Measurements from ENCODE around the gene XPR1. TPM values are rescaled to one million over a fixed set of nuclear protein-coding genes. Genes with fewer than 3 reads are reported as not detected.

Gene XPR1
- total RNA-seq, 2 donors from 2014 or later = 18.0 to 21.2 TPM

DNA sequence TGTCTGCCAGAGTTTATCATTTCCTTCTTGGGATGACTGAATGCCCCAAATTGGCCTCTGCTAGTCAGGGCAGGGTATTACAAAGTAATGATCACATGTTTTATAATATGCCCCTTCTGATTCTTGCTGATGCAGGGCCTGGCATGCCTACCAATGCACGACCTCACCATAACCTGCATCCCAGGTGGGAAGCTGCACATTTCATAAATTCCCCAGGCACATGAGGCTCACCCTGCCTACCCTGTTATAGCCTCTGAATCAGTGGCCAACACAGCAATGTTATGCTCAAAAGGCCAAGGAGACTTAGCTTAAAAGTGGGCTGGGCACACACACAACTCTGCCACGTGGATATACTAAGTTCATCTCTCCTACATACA lies 28.0 kb upstream of the XPR1 start:
- DNase-seq (ENCODE audit: low spot score) = no peak
- H3K27ac Mint-ChIP-seq = no peak overlapping the region
- no peak for ATAC-seq
- H3K9me3 Mint-ChIP-seq = no peaks in the 10 kb centered on the region
- H3K36me3 Mint-ChIP-seq = no peaks in the 10 kb centered on the region
- no peaks in the 10 kb centered on the region for H3K4me1 Mint-ChIP-seq (ENCODE audit: low read depth in 2 of 2)
- no peak overlapping the region for H3K4me3 Mint-ChIP-seq
- H3K27me3 Mint-ChIP-seq = peaks cover 0 to 9% of the 10 kb centered on the region in 2 donors

DNA sequence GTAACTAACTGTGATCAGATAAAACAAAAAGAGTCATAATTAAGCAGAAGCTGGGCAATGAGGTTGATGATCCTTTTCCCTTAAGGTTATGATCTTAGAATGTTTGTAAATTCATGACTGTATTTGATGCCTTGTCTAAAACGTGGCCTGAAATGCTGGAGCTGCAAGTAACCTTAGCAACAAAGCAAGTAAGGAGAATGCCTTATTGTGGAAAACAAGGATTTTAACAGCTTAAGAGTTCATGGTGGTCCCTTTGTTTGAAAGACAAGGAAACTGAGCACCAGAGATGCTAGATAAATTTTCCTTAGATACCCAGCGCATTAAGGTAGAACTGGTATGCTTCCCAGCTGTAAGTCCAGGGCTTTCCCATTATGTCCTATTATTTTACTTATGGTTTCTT lies 25.7 kb upstream of the XPR1 start:
- DNase-seq (ENCODE audit: low spot score) (no peak), ATAC-seq (no peak)
- Mint-ChIP-seq H3K27me3 (peaks cover 0 to 11% of the 10 kb centered on the region in 2 donors), H3K4me1 (ENCODE audit: low read depth in 2 of 2) (peaks cover 0 to 2% of the 10 kb centered on the region in 2 donors), H3K27ac (no peak overlapping the region), H3K36me3 (no peaks in the 10 kb centered on the region), H3K9me3 (no peaks in the 10 kb centered on the region), H3K4me3 (no peak overlapping the region)

- no peaks in the 10 kb centered on the region for H3K36me3 Mint-ChIP-seq
- H3K9me3 Mint-ChIP-seq = no peaks in the 10 kb centered on the region
- DNase-seq (ENCODE audit: low spot score) (no peak), ATAC-seq (no peak)
- H3K27ac Mint-ChIP-seq = no peak overlapping the region
- peaks cover 0 to 6% of the 10 kb centered on the region in 2 donors for H3K27me3 Mint-ChIP-seq
- no peak overlapping the region for H3K4me3 Mint-ChIP-seq
- peaks cover 0 to 5% of the 10 kb centered on the region in 2 donors for H3K4me1 Mint-ChIP-seq (ENCODE audit: low read depth in 2 of 2)
Observed at GRCh38 chr1:180609643-180610555, 21.9 kb upstream of the XPR1 start.

- no peak for ATAC-seq
Observed at GRCh38 chr1:180610556-180611015, 21.2 kb upstream of the XPR1 start.

DNA sequence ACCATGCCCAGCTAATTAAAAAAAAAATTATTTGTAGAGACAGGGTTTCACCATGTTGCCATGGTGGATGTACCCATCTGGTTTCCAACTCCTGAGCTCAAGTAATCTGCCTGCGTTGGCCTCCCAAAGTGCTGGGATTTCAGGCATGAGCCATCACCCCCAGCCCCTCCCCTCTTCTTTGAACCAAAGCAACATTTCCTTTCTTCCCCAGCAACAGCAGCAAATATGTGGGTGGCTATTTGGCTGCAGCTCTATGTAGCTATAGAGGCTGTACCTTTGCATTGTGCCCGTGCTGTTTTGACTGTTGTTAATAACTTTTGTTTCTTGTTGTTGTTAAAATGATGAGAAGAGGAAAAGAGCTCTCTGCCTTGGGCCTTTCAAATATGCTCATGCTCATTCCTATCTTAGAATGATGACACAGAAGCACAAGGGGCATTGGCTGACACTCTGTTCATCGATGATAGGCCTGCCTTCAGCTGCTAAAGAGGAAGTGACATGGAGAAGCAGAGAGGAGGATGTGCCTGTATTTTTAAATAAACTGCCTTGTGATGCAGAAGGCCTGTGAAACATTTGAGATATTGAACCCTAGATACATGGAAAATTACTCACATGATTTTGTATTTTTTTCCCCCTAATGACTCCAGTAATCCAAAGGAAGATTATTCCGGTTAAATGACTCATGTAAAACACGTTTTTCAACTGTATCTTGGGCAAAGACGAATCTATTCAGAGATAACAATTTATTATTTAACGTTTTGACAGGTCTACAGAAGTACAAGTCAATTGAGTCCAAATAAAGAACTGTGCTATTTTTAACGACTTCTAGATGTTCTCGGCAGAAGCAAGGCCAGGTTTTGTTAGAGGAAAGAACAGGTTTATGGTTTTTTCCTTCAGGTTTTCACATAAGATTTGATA lies 20.5 kb upstream of the XPR1 start:
- ATAC-seq (no peak), DNase-seq (ENCODE audit: low spot score) (no peak)
- H3K9me3 Mint-ChIP-seq = no peaks in the 10 kb centered on the region
- H3K4me1 Mint-ChIP-seq (ENCODE audit: low read depth in 2 of 2) = peaks cover 0 to 5% of the 10 kb centered on the region in 2 donors
- H3K4me3 Mint-ChIP-seq = no peak overlapping the region
- no peaks in the 10 kb centered on the region for H3K36me3 Mint-ChIP-seq
- no peak overlapping the region for H3K27ac Mint-ChIP-seq
- H3K27me3 Mint-ChIP-seq = peaks cover 0 to 3% of the 10 kb centered on the region in 2 donors

More at GRCh38 chr1:180610556-180611015, 21.2 kb upstream of the XPR1 start:
- H3K36me3 Mint-ChIP-seq = no peaks in the 10 kb centered on the region
- DNase-seq (ENCODE audit: low spot score) = no peak
- no peaks in the 10 kb centered on the region for H3K9me3 Mint-ChIP-seq
- peaks cover 0 to 6% of the 10 kb centered on the region in 2 donors for H3K27me3 Mint-ChIP-seq
- H3K27ac Mint-ChIP-seq = no peak overlapping the region
- H3K4me1 Mint-ChIP-seq (ENCODE audit: low read depth in 2 of 2) = peaks cover 0 to 5% of the 10 kb centered on the region in 2 donors
- no peak overlapping the region for H3K4me3 Mint-ChIP-seq

GRCh38 chr1:180612632-180613031 lies 19.2 kb upstream of the XPR1 start:
- Mint-ChIP-seq H3K36me3 (no peaks in the 10 kb centered on the region), H3K4me1 (ENCODE audit: low read depth in 2 of 2) (peaks cover 0 to 5% of the 10 kb centered on the region in 2 donors), H3K27ac (no peak overlapping the region), H3K27me3 (peaks cover 0 to 3% of the 10 kb centered on the region in 2 donors), H3K4me3 (no peak overlapping the region), H3K9me3 (no peaks in the 10 kb centered on the region)
- ATAC-seq (no peak), DNase-seq (ENCODE audit: low spot score) (no peak)

DNA sequence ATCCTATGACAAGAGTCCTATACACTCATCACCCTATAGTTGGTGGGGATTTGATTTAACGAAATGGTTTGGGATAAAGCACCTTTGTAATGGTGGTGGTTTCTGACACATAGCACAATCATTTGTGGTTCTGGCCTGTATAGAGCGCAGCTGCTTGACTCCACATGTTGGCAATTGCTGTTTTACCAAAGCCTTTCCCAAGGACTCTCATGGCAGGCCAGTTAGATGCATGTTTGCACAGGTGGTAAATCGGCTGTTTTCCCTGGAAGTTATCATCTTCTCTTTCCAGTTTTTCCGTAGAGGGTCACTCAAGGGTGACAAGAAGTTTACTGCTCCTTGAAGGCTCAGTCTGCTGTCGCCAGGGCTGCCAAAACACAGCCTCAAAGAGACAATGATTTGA lies 17.1 kb upstream of the XPR1 start:
- Mint-ChIP-seq H3K4me1 (ENCODE audit: low read depth in 2 of 2) (peaks cover 0 to 5% of the 10 kb centered on the region in 2 donors), H3K9me3 (no peaks in the 10 kb centered on the region), H3K4me3 (no peak overlapping the region), H3K27ac (no peak overlapping the region), H3K36me3 (no peaks in the 10 kb centered on the region), H3K27me3 (peaks cover 0 to 3% of the 10 kb centered on the region in 2 donors)
- no peak for DNase-seq (ENCODE audit: low spot score)
- ATAC-seq = no peak

DNA sequence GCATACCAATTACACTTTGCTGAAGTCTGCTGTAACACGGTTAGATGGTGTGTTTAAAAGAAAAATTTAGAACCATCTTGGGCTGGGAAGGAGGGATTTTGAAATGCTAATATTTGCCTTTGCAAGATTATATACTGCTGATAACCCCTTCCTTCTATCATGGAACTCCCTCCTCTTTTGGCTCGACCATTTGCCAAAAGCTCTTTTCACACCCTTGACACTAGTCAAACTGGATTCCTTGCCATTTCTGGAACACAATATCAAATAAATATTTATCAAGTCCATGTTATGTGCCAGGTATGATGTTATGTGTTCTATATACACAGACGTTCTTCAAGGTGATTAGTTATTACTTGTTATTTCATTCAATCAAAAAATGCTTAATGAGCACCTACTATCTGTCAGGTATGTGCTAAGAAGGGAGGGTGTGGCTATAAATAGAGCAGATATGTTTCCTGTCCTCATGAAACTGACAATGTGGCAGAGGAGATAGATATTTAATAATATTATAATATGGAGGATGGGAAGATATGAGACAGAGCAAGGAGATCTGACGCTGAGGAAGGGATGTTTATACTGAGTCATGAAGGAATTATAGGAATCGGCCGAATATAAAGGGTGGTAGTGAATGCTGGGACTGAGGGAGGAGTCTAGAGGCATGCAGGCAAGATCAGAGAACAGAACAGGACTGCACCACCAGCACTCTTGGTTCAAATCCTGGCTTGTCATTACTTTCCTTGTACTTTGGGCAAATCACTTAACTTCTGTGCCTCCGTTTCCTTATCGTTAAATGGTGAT lies 16.1 kb upstream of the XPR1 start:
- H3K36me3 Mint-ChIP-seq = no peaks in the 10 kb centered on the region
- no peak overlapping the region for H3K4me3 Mint-ChIP-seq
- peaks cover 0 to 5% of the 10 kb centered on the region in 2 donors for H3K4me1 Mint-ChIP-seq (ENCODE audit: low read depth in 2 of 2)
- ATAC-seq (no peak), DNase-seq (ENCODE audit: low spot score) (no peak)
- H3K27ac Mint-ChIP-seq = no peak overlapping the region
- peaks cover 0 to 3% of the 10 kb centered on the region in 2 donors for H3K27me3 Mint-ChIP-seq
- no peaks in the 10 kb centered on the region for H3K9me3 Mint-ChIP-seq

GRCh38 chr1:180616439-180616838 lies 15.4 kb upstream of the XPR1 start:
- Mint-ChIP-seq H3K9me3 (no peaks in the 10 kb centered on the region), H3K4me3 (no peak overlapping the region), H3K27me3 (no peaks in the 10 kb centered on the region), H3K27ac (no peak overlapping the region), H3K4me1 (ENCODE audit: low read depth in 2 of 2) (peaks cover 0 to under 1% of the 10 kb centered on the region in 2 donors), H3K36me3 (no peaks in the 10 kb centered on the region)
- DNase-seq (ENCODE audit: low spot score) (no peak), ATAC-seq (no peak)

- no peaks in the 10 kb centered on the region for H3K36me3 Mint-ChIP-seq
Observed at GRCh38 chr1:180617774-180618395, 13.9 kb upstream of the XPR1 start.

DNA sequence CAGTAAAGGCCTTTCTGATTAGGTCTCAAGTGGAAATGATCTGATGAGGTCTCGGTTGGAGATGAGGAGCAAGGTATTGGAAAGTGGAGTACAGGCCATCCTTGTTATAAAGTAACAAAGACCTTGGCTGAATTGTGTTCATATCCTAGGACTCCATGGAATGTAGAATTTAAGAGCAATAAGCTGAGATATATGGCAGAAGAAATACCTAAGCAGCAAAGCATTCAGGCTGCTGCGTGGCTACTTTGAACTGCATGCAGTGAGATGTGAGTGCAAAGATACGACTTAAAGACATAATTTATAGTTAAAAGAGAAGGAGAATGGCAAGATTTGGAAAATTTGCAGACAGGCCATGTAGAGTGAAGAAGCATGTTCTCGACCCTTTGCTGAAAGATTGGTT lies 11.2 kb upstream of the XPR1 start:
- no peak for DNase-seq (ENCODE audit: low spot score)
- Mint-ChIP-seq H3K36me3 (no peaks in the 10 kb centered on the region), H3K27ac (no peak overlapping the region), H3K27me3 (peaks cover 10 to 13% of the 10 kb centered on the region in 2 donors), H3K9me3 (no peaks in the 10 kb centered on the region), H3K4me3 (no peak overlapping the region), H3K4me1 (ENCODE audit: low read depth in 2 of 2) (no peaks in the 10 kb centered on the region)
- no peak for ATAC-seq

More at GRCh38 chr1:180617774-180618395, 13.9 kb upstream of the XPR1 start:
- H3K27me3 Mint-ChIP-seq = peaks cover 0 to 5% of the 10 kb centered on the region in 2 donors
- H3K27ac Mint-ChIP-seq = no peak overlapping the region
- no peaks in the 10 kb centered on the region for H3K9me3 Mint-ChIP-seq
- DNase-seq (ENCODE audit: low spot score) (no peak), ATAC-seq (no peak)
- H3K4me1 Mint-ChIP-seq (ENCODE audit: low read depth in 2 of 2) = no peaks in the 10 kb centered on the region
- no peak overlapping the region for H3K4me3 Mint-ChIP-seq

GRCh38 chr1:180622658-180623508 lies 8.9 kb upstream of the XPR1 start:
- H3K36me3 Mint-ChIP-seq = no peaks in the 10 kb centered on the region
- ATAC-seq = no peak
- DNase-seq (ENCODE audit: low spot score) = no peak

More at GRCh38 chr1:180622658-180623508, 8.9 kb upstream of the XPR1 start:
- peaks cover 26 to 30% of the 10 kb centered on the region in 2 donors for H3K27me3 Mint-ChIP-seq
- no peaks in the 10 kb centered on the region for H3K4me1 Mint-ChIP-seq (ENCODE audit: low read depth in 2 of 2)
- H3K9me3 Mint-ChIP-seq = no peaks in the 10 kb centered on the region
- H3K4me3 Mint-ChIP-seq = no peak overlapping the region
- no peak overlapping the region for H3K27ac Mint-ChIP-seq
